CD4-positive, alpha-beta T cell treated with Interleukin-15 for 4 hours (primary cell): ENCODE measurements around the gene CEP350.

Source experiments
- DNase-seq: peaks from one replicate; pipeline ENCODE4 v3.0.0-alpha.2; 2020; ENCODE audit warnings: low spot score

CEP350 gene

GRCh38 chr1:180061019-180061418, 106.4 kb downstream of the CEP350 start:
- DNase-seq, result no peak

DNA sequence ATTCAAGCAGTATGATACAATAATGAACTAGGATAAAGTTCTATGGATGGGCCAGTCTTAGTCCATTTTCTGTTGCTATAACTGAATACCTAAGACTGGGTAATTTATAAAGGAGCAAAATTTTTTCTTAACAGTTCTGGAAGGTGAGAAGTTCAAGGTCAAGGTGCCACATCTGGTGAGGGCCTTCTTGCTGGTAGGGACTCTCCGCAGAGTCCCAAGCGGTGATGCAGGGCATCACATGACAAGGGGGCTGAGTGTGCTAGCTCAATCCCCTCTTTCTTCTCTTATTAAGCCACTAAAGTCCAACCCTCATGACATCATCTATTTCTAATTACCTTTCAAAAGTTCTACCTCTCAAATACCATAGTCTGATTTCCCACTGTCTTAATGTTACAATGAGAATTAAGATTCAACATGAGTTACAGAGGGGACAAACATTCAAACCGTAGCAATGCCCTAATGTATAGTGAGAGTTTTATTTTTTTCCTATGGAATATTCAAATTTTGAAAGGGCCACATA, 107.9 kb downstream of the CEP350 start:
- DNase-seq, result no peak

GRCh38 chr1:180065408-180065807, 110.8 kb downstream of the CEP350 start:
- DNase-seq, result no peak

DNA sequence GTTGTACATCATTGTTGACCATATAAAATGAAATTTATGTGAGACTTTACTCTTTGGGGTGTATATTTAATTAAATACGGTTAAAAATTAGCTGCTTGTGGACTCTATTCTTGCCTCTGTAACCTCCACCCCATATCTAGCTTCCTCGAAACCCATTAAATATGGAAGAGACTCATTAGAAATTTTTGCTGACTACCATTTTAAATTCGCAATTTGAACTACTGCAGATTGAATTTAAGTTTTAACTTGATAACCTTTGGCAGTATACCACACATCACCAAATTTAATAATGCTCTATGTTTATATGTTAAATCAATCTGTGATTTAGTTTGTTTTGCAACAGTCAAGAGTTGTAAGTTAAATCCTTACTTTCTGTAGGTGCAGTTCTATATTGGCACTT, 111.5 kb downstream of the CEP350 start:
- no peak for DNase-seq

DNA sequence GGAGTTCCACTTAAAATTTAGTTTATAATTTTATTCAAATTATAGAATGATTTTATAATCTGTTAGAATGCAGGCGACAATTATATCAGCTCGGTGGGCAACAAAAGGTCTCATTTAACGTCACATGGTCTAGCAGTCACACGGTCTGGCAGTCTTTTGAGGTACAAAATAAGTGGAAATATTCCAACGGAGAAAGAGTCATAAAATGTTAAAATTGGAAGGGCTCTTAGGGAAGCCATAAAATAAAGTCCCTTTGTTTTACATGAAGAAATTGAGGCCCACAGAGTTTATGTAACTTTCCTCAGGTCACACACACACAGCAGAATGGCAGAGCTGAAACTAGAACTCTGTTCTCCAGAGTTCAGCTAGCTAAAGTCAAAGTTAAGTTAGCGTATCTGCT, 115.7 kb downstream of the CEP350 start:
- no peak for DNase-seq

DNA sequence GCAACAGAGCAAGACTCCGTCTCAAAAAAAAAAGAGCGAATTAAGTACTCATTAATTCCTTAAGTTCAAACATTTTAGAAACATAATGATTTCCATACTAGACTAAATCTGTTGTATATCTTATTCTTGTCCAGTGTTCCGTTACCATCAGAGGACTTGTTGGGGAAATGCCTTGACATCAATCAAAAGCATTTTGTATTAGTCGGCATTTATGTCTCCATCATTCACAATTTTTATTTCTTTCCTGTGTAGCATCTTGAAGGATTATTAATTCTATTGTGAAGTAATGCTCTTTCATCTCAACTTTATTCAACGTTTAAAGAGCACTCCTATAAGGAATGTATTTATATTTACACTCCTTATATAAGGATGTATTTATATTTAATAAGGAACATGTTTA, 117.1 kb downstream of the CEP350 start:
- DNase-seq, result no peak

- DNase-seq, result no peak
Measured at GRCh38 chr1:180080439-180080838, 125.8 kb downstream of the CEP350 start.

DNA sequence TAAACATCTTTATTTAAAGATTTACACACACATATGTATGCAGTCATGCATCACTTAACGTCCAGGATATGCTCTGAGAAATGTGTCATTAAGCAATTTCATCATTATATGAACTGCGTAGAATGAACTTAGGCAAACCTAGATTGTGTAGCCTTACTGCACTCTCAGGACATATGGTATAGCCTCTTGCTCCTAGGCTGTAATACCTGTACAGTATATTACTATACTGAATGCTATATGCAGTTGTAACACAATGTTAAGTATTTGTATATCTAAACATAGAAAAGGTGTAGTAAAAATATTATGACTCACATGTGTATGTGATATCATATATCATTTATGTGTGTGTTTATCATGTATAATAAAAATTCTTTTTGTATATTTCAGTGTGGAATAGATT, 126.9 kb downstream of the CEP350 start:
- DNase-seq, result no peak

DNA sequence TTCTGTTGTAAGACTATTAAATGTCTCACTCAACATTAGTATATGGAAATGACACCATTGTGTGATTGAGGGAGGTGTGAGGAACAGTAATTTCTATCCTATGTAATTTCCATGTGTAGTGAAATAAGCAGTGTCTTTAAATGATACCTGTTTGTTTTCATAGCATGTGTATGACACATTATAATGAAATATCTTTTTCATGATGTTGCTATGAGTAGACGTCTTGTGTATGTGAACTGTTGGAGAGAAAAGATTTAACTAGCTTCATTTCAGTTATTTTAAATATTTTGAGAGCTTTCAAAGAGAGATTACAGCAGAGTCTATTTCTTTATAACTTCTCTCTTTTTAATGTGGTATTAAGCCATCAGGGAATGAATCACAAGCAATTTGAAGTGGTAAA, 128.6 kb downstream of the CEP350 start:
- DNase-seq, result no peak

- DNase-seq, result no peak
Measured at GRCh38 chr1:180084867-180085266, 130.3 kb downstream of the CEP350 start.

- no peak for DNase-seq
Measured at GRCh38 chr1:180085331-180085730, 130.7 kb downstream of the CEP350 start.

- no peak for DNase-seq
Measured at GRCh38 chr1:180092931-180093650, 138.5 kb downstream of the CEP350 start.

GRCh38 chr1:180094705-180095295, 140.2 kb downstream of the CEP350 start:
- DNase-seq, result no peak

- no peak for DNase-seq
Measured at GRCh38 chr1:180096584-180097325, 142.1 kb downstream of the CEP350 start.

DNA sequence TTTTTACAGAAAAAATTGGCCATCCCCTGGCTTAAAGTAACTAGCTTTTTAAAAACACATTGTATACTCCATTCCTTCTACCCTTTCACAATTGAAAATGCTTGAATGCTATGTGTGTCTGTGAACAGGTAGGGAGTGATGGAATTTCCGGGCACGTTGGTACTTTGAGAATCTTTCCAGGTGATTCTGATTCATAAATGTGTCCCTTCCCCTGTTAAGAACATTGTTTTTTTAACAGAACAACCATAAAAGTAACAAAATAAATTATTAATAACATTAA, 142.7 kb downstream of the CEP350 start:
- DNase-seq, result no peak

DNA sequence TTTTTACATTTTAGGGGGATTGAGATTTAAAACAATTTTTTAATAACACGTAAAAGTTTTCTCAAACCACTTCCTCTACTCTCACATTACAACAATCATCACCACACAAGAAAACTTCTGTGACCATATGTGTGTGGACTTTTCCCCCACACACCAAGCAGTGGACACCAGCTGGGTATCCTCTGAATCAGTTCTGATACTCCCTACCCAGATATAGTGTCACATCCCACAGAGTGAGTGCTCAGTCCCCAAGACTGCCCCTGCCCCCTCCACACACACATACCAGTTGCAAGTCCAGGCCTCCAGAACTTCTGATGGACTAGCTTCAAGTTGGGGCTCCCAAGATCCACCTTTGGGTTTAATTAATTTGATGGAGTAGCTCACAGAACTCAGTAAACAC, 146.8 kb downstream of the CEP350 start:
- DNase-seq, result no peak

GRCh38 chr1:180103819-180104218, 149.2 kb downstream of the CEP350 start:
- no peak for DNase-seq

GRCh38 chr1:180112091-180112490, 157.5 kb downstream of the CEP350 start:
- DNase-seq, result no peak

DNA sequence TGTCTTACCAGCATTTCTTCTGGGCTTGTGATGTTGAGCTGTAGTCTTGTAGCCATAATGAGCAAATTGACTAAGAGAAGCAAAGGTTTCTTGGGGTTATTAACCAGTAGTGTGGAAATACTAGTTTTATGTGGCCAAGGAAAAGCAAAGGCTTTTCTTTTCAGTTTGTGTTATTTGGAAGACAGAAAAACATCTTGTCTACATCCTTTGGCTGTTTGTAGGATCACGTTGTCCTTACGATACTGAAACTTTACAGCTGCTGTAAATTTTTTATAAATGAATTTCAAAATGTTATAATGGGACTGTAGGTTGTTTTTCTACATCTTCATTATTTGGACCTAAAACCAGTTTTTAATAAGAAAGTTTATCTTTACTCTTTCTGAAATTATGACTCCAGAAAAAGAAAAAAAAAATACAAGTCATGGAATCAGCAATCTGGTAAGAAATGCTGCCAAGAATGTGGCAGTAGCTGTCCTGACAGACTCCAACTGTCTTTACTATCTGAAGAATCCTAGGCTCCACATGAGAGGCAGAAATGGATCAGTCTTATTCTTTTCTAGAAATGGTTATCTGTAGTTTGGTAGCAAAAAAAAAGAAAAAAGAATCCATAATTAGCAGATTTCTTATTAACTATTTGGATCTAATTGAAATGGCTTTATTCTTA, 158.5 kb downstream of the CEP350 start:
- DNase-seq, result no peak

DNA sequence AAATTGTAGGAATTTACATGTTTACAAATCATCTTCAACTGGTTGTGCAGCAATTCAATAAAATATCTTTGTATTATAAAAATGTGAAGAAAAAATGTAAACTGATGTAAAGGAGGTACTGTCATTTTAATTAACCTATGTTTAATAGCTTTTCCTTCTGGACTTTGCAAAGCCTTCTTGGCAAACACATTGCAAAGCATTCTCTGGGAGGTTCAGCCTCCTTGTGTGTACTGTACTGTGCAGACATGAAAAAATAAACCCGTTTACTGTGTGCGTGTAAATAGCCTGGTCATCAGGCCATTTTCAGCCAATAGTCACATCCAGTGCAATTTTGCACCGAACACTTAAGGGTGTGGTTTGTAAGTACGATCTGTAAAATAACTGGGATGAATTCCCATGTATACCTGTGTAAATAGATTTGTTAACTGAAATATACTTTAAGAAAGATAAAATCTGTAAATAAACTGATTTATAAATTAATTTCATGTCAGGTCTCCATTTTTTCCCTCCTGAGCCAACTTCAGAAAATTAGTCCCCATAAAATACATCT, 159.9 kb downstream of the CEP350 start:
- no peak for DNase-seq

GRCh38 chr1:180116964-180117763, 162.6 kb downstream of the CEP350 start:
- no peak for DNase-seq

GRCh38 chr1:180117764-180118116, 163.1 kb downstream of the CEP350 start:
- no peak for DNase-seq
